Ishikawa (cell line): ENCODE results near the gene FSIP1.

Experiments
- CEBPB ChIP-seq: IDR thresholded peaks from 2 replicates; pipeline ENCODE4 v1.6.1; 2012
- CREB1 ChIP-seq: IDR thresholded peaks from 2 replicates; pipeline ENCODE4 v1.6.1; 2012; ENCODE audit warnings: low read depth
- EGR1 ChIP-seq: IDR thresholded peaks from 2 replicates; pipeline ENCODE4 v1.6.1; 2012
- EP300 ChIP-seq: IDR thresholded peaks from 2 replicates; pipeline ENCODE4 v1.6.1; 2012; ENCODE audit warnings: borderline replicate concordance
- FOXM1 ChIP-seq: IDR thresholded peaks from 2 replicates; pipeline ENCODE4 v1.6.1; 2012; ENCODE audit warnings: low read depth, borderline replicate concordance
- NFIC ChIP-seq: IDR thresholded peaks from 2 replicates; pipeline ENCODE4 v1.6.1; 2012
- RAD21 ChIP-seq: IDR thresholded peaks from 2 replicates; pipeline ENCODE4 v1.6.1; 2012; ENCODE audit warnings: low read depth
- TAF1 ChIP-seq: IDR thresholded peaks from 2 replicates; pipeline ENCODE4 v1.6.1; 2012; ENCODE audit warnings: low read depth, mild to moderate bottlenecking
- TCF12 ChIP-seq: IDR thresholded peaks from 2 replicates; pipeline ENCODE4 v1.6.1; 2012; ENCODE audit warnings: low read depth
- TEAD4 ChIP-seq: IDR thresholded peaks from 2 replicates; pipeline ENCODE4 v1.6.1; 2012
- YY1 ChIP-seq: IDR thresholded peaks from 2 replicates; pipeline ENCODE4 v1.6.1; 2012; ENCODE audit warnings: low read depth
- ZBTB7A ChIP-seq: IDR thresholded peaks from 2 replicates; pipeline ENCODE4 v1.6.1; 2012; ENCODE audit warnings: low read depth
- TF ChIP-seq, protein P1 (sequence below): IDR thresholded peaks from 2 replicates; pipeline ENCODE4 v1.6.1; 2012
- TF ChIP-seq, protein P2 (sequence below): IDR thresholded peaks from 2 replicates; pipeline ENCODE4 v1.6.1; 2012; ENCODE audit warnings: low read depth, mild to moderate bottlenecking
- TF ChIP-seq, protein P3 (sequence below): IDR thresholded peaks from 2 replicates; pipeline ENCODE4 v1.6.1; 2012

FSIP1 gene

DNA sequence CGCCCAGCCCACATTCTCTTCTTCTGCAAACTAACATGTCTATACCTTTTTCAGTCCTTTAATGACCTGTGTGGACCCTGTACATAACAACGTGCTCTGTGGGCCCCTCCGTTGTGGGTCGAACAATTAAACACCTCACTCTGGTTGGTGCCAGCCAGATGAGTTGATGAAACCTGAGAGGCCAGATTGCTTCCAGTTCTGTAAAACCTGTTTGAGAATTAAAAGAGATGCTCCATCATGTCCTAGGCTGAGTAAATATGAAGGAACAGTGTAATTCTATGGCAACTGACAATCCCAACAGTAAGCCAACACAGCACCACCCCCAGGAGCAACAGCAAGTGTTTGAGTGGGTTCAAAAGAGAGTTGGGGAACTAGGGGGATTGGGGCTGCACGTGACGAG lies 207.5 kb downstream of the FSIP1 start:
- TF ChIP-seq EP300 (no peak), YY1 (no peak), CREB1 (no peak)

DNA sequence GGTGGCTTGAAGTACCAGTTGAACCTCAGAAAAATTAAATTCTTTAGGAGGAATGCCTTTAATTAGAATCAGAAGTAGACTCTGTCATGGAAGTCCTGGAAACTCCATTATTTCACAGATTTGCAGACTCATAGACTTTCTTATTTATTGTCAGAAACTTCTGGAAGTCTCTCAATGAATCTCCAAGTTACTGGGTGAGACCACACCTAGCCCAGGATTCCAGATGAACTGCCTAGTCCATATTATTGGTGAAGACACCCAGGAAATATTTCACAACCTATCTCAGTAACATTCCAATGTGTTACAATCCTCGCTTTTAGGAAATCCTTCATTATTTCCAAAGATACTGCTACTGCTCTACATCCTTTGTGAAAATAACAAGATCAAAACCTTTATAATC lies 208.2 kb downstream of the FSIP1 start:
- TF ChIP-seq, protein P1, sequence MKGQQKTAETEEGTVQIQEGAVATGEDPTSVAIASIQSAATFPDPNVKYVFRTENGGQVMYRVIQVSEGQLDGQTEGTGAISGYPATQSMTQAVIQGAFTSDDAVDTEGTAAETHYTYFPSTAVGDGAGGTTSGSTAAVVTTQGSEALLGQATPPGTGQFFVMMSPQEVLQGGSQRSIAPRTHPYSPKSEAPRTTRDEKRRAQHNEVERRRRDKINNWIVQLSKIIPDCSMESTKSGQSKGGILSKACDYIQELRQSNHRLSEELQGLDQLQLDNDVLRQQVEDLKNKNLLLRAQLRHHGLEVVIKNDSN = no peak
- no peak for TF ChIP-seq FOXM1
- TF ChIP-seq CEBPB = no peak
- TF ChIP-seq EP300 = no peak

DNA sequence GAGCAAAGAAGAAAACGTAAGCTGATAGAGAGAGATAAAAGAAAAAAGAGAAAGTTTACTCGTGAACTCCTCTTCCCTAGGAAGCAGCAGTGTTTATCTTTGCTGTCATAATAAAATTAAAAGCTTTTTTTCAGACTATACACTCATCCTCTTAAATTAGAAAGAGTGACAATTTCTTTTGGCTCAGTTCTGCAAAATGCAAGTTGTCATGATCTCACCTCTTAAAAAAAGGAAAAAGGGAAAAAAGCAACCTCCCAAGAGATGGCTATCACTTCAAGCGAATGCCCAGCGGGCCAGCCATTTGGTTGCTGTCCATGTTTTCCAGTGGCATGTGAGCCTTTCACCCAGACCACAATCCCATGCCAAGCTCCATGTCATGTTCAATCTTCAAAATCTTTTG lies 208.8 kb downstream of the FSIP1 start:
- TF ChIP-seq TAF1 (no peak), CEBPB (no peak), ZBTB7A (no peak), CREB1 (no peak), YY1 (no peak), TEAD4 (no peak), RAD21 (no peak), TCF12 (no peak), FOXM1 (no peak)
- TF ChIP-seq, protein P2, sequence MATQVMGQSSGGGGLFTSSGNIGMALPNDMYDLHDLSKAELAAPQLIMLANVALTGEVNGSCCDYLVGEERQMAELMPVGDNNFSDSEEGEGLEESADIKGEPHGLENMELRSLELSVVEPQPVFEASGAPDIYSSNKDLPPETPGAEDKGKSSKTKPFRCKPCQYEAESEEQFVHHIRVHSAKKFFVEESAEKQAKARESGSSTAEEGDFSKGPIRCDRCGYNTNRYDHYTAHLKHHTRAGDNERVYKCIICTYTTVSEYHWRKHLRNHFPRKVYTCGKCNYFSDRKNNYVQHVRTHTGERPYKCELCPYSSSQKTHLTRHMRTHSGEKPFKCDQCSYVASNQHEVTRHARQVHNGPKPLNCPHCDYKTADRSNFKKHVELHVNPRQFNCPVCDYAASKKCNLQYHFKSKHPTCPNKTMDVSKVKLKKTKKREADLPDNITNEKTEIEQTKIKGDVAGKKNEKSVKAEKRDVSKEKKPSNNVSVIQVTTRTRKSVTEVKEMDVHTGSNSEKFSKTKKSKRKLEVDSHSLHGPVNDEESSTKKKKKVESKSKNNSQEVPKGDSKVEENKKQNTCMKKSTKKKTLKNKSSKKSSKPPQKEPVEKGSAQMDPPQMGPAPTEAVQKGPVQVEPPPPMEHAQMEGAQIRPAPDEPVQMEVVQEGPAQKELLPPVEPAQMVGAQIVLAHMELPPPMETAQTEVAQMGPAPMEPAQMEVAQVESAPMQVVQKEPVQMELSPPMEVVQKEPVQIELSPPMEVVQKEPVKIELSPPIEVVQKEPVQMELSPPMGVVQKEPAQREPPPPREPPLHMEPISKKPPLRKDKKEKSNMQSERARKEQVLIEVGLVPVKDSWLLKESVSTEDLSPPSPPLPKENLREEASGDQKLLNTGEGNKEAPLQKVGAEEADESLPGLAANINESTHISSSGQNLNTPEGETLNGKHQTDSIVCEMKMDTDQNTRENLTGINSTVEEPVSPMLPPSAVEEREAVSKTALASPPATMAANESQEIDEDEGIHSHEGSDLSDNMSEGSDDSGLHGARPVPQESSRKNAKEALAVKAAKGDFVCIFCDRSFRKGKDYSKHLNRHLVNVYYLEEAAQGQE = no peak
- TF ChIP-seq, protein P3, sequence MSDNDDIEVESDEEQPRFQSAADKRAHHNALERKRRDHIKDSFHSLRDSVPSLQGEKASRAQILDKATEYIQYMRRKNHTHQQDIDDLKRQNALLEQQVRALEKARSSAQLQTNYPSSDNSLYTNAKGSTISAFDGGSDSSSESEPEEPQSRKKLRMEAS = no peak

DNA sequence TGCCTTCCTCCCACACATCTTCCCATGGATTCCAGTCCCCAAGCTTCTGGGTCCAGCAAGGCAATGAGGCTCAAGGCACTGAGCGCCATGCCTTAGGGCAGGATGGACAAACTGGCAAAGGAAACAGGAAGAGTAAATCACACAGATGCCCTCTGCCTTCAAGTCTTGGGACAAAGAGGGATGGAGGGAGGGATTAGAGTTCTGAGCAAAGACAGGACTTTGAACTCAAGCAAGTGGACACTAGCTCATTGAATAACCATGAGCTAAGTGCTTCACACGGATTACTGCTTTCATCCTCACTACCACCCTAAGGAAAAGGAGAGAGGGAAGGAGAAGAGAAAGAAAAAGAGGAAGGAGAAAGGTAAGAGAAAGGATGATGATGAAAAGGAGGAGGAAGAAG lies 209.4 kb downstream of the FSIP1 start:
- no peak for TF ChIP-seq RAD21

DNA sequence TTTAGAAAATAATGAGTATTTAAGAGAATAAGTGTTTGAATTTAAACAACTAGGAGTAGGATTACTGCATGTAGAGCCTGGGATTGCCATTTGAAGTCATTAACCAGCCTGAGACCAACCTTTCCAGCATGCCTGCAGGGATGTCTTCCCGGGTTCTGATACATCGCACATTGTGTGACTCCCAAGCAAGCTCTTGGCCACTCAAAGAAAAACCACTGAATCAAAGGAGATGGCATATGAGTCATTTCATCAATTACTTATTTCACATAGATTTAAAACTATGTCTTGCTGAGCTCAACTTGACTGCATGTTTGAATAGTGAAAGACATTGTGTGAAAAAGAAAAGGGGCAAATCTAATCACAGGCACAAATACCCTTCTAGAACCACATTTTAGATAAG lies 216.8 kb downstream of the FSIP1 start:
- TF ChIP-seq CEBPB = no peak
- no peak for TF ChIP-seq TAF1
- no peak for TF ChIP-seq TCF12
- TF ChIP-seq CREB1 = no peak
- TF ChIP-seq, protein P3 = no peak
- TF ChIP-seq, protein P2 = no peak
- TF ChIP-seq RAD21 = no peak
- TF ChIP-seq YY1 = no peak
- TF ChIP-seq NFIC = no peak
- TF ChIP-seq EP300 = no peak
- no peak for TF ChIP-seq ZBTB7A
- TF ChIP-seq, protein P1 = no peak

DNA sequence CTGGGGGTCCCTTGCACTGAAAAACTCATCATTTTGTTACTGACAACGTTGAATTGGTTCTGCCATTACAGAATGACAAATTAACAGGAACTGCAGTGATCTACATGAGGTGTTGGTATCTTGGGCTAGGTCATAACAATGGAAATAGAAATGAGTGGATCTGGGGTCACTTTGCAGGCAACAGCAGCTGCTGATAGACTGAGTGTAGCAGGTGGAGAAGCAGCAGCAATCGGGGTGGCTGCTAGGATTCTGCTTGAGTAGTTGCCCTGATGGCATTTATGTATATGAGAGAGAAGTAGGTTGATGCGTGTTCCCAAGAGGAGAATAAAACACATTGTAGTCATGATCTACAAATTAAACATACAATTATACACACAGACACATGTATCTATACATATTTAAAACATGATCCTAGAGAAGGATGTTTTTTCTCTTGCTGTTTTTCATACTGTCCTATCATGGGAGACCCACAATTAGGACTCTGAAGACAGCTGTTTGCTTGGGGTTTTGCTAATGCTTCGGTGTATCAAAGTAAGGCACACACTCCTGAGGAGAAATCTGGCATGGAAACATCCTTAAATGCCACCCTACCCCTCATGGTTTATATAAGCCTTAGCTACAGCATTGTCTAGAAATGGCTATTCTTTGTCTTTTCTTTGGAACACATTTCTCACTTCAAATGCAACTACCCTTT lies 217.5 kb downstream of the FSIP1 start:
- TF ChIP-seq, protein P2 = no peak
- TF ChIP-seq RAD21 (no peak), NFIC (no peak), TEAD4 (no peak), TAF1 (no peak), CREB1 (no peak), EP300 (no peak), YY1 (no peak), EGR1 (no peak), CEBPB (no peak), ZBTB7A (no peak)
- TF ChIP-seq, protein P3 = no peak
- TF ChIP-seq, protein P1 = no peak
